HL-60 (cell line): ENCODE data around the gene HCN4.

Experiments used
- GABPA ChIP-seq: IDR thresholded peaks from 2 replicates; pipeline ENCODE4 v1.6.1; 2012; ENCODE audit warnings: low read depth
- POLR2AphosphoS5 ChIP-seq: IDR thresholded peaks from 2 replicates; pipeline ENCODE4 v1.6.1; 2012; ENCODE audit warnings: low read depth
- SPI1 ChIP-seq: IDR thresholded peaks from 2 replicates; pipeline ENCODE4 v1.6.1; 2012; ENCODE audit warnings: low read depth, mild to moderate bottlenecking, borderline replicate concordance
- TF ChIP-seq, protein P1 (sequence below): IDR thresholded peaks from one replicate; pipeline ENCODE4 v1.5.1; 2011; ENCODE audit warnings: low read length, control low read depth, inconsistent platforms; ENCODE audit not compliant: insufficient read depth
- TF ChIP-seq, protein P2 (sequence below): IDR thresholded peaks from 2 replicates; pipeline ENCODE4 v1.6.1; 2012; ENCODE audit warnings: low read depth; ENCODE audit not compliant: insufficient replicate concordance

DNA sequence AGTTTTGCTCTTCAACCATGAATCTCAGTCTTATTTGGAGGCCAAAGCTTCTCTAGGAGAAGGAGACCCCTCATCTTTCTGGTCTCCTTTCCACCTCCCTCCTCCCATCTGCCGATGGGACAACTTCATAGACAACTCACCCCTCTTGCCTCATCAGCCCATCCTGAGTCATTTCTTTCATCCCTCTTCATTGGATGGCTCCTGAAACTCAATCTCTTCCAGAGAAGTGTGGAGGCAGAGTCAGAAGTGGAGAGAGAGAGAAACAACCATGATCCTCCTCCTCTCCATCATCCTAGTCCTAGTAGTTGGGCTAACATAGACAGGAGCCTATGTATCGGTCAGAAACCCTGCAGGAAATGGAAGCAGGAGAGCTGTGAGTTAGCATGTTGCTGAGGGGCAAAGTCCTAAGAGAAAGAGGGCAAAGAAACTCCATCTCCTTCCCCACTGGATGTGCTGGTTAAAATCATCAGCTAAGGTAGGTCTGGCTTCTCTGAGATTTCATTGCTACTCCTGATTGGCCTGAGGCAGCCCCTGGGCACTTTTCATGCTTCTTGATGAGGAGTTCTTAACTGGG lies 21.3 kb upstream of the HCN4 start:
- TF ChIP-seq, protein P1, sequence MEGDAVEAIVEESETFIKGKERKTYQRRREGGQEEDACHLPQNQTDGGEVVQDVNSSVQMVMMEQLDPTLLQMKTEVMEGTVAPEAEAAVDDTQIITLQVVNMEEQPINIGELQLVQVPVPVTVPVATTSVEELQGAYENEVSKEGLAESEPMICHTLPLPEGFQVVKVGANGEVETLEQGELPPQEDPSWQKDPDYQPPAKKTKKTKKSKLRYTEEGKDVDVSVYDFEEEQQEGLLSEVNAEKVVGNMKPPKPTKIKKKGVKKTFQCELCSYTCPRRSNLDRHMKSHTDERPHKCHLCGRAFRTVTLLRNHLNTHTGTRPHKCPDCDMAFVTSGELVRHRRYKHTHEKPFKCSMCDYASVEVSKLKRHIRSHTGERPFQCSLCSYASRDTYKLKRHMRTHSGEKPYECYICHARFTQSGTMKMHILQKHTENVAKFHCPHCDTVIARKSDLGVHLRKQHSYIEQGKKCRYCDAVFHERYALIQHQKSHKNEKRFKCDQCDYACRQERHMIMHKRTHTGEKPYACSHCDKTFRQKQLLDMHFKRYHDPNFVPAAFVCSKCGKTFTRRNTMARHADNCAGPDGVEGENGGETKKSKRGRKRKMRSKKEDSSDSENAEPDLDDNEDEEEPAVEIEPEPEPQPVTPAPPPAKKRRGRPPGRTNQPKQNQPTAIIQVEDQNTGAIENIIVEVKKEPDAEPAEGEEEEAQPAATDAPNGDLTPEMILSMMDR, result no peak
- TF ChIP-seq GABPA (no peak), POLR2AphosphoS5 (no peak), SPI1 (no peak)
- TF ChIP-seq, protein P2, sequence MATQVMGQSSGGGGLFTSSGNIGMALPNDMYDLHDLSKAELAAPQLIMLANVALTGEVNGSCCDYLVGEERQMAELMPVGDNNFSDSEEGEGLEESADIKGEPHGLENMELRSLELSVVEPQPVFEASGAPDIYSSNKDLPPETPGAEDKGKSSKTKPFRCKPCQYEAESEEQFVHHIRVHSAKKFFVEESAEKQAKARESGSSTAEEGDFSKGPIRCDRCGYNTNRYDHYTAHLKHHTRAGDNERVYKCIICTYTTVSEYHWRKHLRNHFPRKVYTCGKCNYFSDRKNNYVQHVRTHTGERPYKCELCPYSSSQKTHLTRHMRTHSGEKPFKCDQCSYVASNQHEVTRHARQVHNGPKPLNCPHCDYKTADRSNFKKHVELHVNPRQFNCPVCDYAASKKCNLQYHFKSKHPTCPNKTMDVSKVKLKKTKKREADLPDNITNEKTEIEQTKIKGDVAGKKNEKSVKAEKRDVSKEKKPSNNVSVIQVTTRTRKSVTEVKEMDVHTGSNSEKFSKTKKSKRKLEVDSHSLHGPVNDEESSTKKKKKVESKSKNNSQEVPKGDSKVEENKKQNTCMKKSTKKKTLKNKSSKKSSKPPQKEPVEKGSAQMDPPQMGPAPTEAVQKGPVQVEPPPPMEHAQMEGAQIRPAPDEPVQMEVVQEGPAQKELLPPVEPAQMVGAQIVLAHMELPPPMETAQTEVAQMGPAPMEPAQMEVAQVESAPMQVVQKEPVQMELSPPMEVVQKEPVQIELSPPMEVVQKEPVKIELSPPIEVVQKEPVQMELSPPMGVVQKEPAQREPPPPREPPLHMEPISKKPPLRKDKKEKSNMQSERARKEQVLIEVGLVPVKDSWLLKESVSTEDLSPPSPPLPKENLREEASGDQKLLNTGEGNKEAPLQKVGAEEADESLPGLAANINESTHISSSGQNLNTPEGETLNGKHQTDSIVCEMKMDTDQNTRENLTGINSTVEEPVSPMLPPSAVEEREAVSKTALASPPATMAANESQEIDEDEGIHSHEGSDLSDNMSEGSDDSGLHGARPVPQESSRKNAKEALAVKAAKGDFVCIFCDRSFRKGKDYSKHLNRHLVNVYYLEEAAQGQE, result no peak
